ENCODE measurements around the gene CACTIN. TPM values are rescaled to one million over a fixed set of nuclear protein-coding genes. Genes with fewer than 3 reads are reported as not detected.

CACTIN gene
- total RNA-seq, 3 donors from 2014 or later: 21.8 to 30.5 (median 27.5) TPM

GRCh38 chr19:3608079-3608641 lies 18.4 kb downstream of the CACTIN start:
- Histone ChIP-seq H3K36me3 (peaks cover 4% of the 10 kb centered on the region), H3K4me3 (peak overlapping the region in 1 of 3 donors; percentile 76), H3K4me1 (peaks cover 0 to 7% of the 10 kb centered on the region in 2 donors), H3K27ac (peak overlapping the region in 1 of 2 donors; percentile 73), H3K27me3 (no peaks in the 10 kb centered on the region), H3K9me3 (no peaks in the 10 kb centered on the region)
- TF ChIP-seq CTCF (IDR thresholded peaks at IDR 0.05): no peak
- no peak for TF ChIP-seq POLR2AphosphoS5 (IDR thresholded peaks at IDR 0.05)
- TF ChIP-seq POLR2A (IDR thresholded peaks at IDR 0.05): no peak
- intact Hi-C loops (cut with DNase I; ENCODE audit: low total_unique reads): no loop called here
- DNase-seq (ENCODE audit: low spot score in 2 of 2): no peak

- intact Hi-C loops (cut with DNase I; ENCODE audit: low total_unique reads): no loop called here
- Histone ChIP-seq H3K9me3 (no peaks in the 10 kb centered on the region), H3K27ac (peak overlapping the region; percentile 60 to 73), H3K36me3 (no peaks in the 10 kb centered on the region), H3K27me3 (no peaks in the 10 kb centered on the region), H3K4me3 (peak overlapping the region; percentile 47 to 76 (median 58)), H3K4me1 (peaks cover 0 to 7% of the 10 kb centered on the region in 2 donors)
- TF ChIP-seq POLR2A (IDR thresholded peaks at IDR 0.05) (no peak), POLR2AphosphoS5 (IDR thresholded peaks at IDR 0.05) (no peak), CTCF (IDR thresholded peaks at IDR 0.05) (no peak)
- no peak for DNase-seq (ENCODE audit: low spot score in 2 of 2)
Observed at GRCh38 chr19:3607303-3608078, 19.1 kb downstream of the CACTIN start.

GRCh38 chr19:3606690-3607289 lies 19.8 kb downstream of the CACTIN start, which contains the start of gene TBXA2R:
Gene TBXA2R, minus strand, starts transcription at chr19:3606875. Its CDS starts 6,241 bp downstream, at chr19:3600634.
- Histone ChIP-seq H3K4me3 (peak within 1 kb of the TSS; percentile 47 to 76 (median 58)), H3K4me1 (peaks cover 0 to 7% of the 10 kb centered on the region in 2 donors), H3K9me3 (no peaks in the 10 kb centered on the region), H3K36me3 (no peaks in the 10 kb centered on the region), H3K27me3 (no peaks in the 10 kb centered on the region), H3K27ac (peak within 1 kb of the TSS; percentile 60 to 73)
- DNase-seq (ENCODE audit: low spot score in 2 of 2): peak in 1 of 2 donors; percentile 54
- peak in 1 of 3 donors; percentile 11 for TF ChIP-seq POLR2AphosphoS5 (IDR thresholded peaks at IDR 0.05)
- no peak for TF ChIP-seq POLR2A (IDR thresholded peaks at IDR 0.05)
- TF ChIP-seq CTCF (IDR thresholded peaks at IDR 0.05): no peak
- intact Hi-C loops (cut with DNase I; ENCODE audit: low total_unique reads): no loop called here

- Histone ChIP-seq H3K36me3 (no peaks in the 10 kb centered on the region), H3K27ac (peak overlapping the region; percentile 60 to 73), H3K4me1 (peaks cover 0 to 7% of the 10 kb centered on the region in 2 donors), H3K9me3 (no peaks in the 10 kb centered on the region), H3K4me3 (peak overlapping the region; percentile 47 to 76 (median 58)), H3K27me3 (no peaks in the 10 kb centered on the region)
- intact Hi-C loops (cut with DNase I; ENCODE audit: low total_unique reads): no loop called here
- no peak for TF ChIP-seq CTCF (IDR thresholded peaks at IDR 0.05)
- TF ChIP-seq POLR2AphosphoS5 (IDR thresholded peaks at IDR 0.05): no peak
- peak; percentile 51 to 76 for DNase-seq (ENCODE audit: low spot score in 2 of 2)
Observed at GRCh38 chr19:3606174-3606689, 20.4 kb downstream of the CACTIN start.
